Keratinocyte (primary cell): Measurements from ENCODE around the gene LLGL1. TPM values are rescaled to one million over a fixed set of nuclear protein-coding genes. Genes with fewer than 3 reads are reported as not detected.

Experiments used
- DNase-seq: peaks from one replicate; pipeline ENCODE4 v3.0.0-alpha.2; 2011; ENCODE audit warnings: low read depth, missing footprints, low spot score
- FAIRE-seq: peaks from 2 replicates; lab custom pipeline; 2011; peaks lifted over from hg19 to GRCh38; lab: Jason Lieb, UNC
- H2AFZ ChIP-seq: 2 replicates; pipeline ENCODE4 v1.6.0; 2012; ENCODE audit warnings: low read length, control low read depth, inconsistent platforms; ENCODE audit not compliant: control insufficient read depth
- H3K27ac ChIP-seq: 2 replicates; pipeline ENCODE4 v1.5.1; 2011; ENCODE audit warnings: low read length; ENCODE audit not compliant: control insufficient read depth, insufficient read depth
- H3K27me3 ChIP-seq: 3 replicates; pipeline ENCODE4 v1.6.0; 2011; ENCODE audit warnings: low read length; ENCODE audit not compliant: control insufficient read depth, insufficient read depth; ENCODE audit errors: extremely low read depth
- H3K36me3 ChIP-seq, 2 experiments: 2 replicates in 1 of 2; 3 replicates in 1 of 2; pipeline ENCODE4 v1.5.1; 2011; ENCODE audit warnings: low read length in 2 of 2, mild to moderate bottlenecking in 1 of 2; ENCODE audit not compliant: control insufficient read depth in 2 of 2, insufficient read depth in 2 of 2; ENCODE audit errors: extremely low read depth in 1 of 2
- H3K4me1 ChIP-seq: 3 replicates; pipeline ENCODE4 v1.5.1; 2011; ENCODE audit warnings: low read length; ENCODE audit not compliant: control insufficient read depth, insufficient read depth; ENCODE audit errors: extremely low read depth
- H3K4me2 ChIP-seq: 3 replicates; pipeline ENCODE4 v1.6.0; 2011; ENCODE audit warnings: low read depth, low read length; ENCODE audit not compliant: control insufficient read depth, insufficient read depth; ENCODE audit errors: extremely low read depth
- H3K4me3 ChIP-seq, 3 experiments: fragments of 200-600 bp in 1 of 3; sonication (generic) in 1 of 3; 2 replicates in 2 of 3; 3 replicates in 1 of 3; pipeline ENCODE4 v1.5.1; 2011 to 2016; ENCODE audit warnings: low read length in 3 of 3, mild to moderate bottlenecking in 3 of 3, control low read depth in 2 of 3, inconsistent platforms in 1 of 3, low read depth in 1 of 3, mixed read lengths in 1 of 3, mixed run types in 1 of 3, moderate library complexity in 1 of 3; ENCODE audit not compliant: control insufficient read depth in 2 of 3, insufficient read depth in 2 of 3; ENCODE audit errors: extremely low read depth in 1 of 3
- H3K79me2 ChIP-seq: 2 replicates; pipeline ENCODE4 v1.6.0; 2012; ENCODE audit warnings: low read length; ENCODE audit not compliant: control insufficient read depth, insufficient read depth
- H3K9ac ChIP-seq: 3 replicates; pipeline ENCODE4 v1.6.0; 2011; ENCODE audit warnings: low read length; ENCODE audit not compliant: control insufficient read depth, insufficient read depth; ENCODE audit errors: extremely low read depth
- H3K9me1 ChIP-seq: 3 replicates; pipeline ENCODE4 v1.6.0; 2011; ENCODE audit warnings: low read length; ENCODE audit not compliant: control insufficient read depth, insufficient read depth; ENCODE audit errors: extremely low read depth
- H3K9me3 ChIP-seq: 2 replicates; pipeline ENCODE4 v1.5.1; 2012; ENCODE audit warnings: low read depth, low read length; ENCODE audit not compliant: control insufficient read depth
- H4K20me1 ChIP-seq: 3 replicates; pipeline ENCODE4 v1.6.0; 2011; ENCODE audit warnings: low read length; ENCODE audit not compliant: control insufficient read depth, insufficient read depth; ENCODE audit errors: extremely low read depth
- CTCF ChIP-seq, 3 experiments: IDR thresholded peaks in 1 of 3; conservative IDR thresholded peaks in 1 of 3; optimal IDR thresholded peaks in 1 of 3; 2 replicates in 2 of 3; 3 replicates in 1 of 3; pipeline versions ENCODE3 to v1.5.1; 2011; ENCODE audit warnings: low read length in 3 of 3, mild to moderate bottlenecking in 3 of 3, moderate library complexity in 2 of 3, control low read depth in 1 of 3, inconsistent platforms in 1 of 3; ENCODE audit not compliant: insufficient read depth in 2 of 3; ENCODE audit errors: extremely low read depth in 1 of 3
- EZH2 ChIP-seq: IDR thresholded peaks from one replicate; pipeline ENCODE4 v1.6.1; 2012; ENCODE audit warnings: inconsistent platforms, mild to moderate bottlenecking, low read length, moderate library complexity
- dilution Hi-C: fragments of 300-500 bp; cut with MboI; formaldehyde crosslinking; loops from one replicate; pipeline ENCODE4 v1.7.0; 2020; ENCODE audit warnings: low sequenced_read_pairs; ENCODE audit not compliant: extremely low pct_ligation_motif_present
- polyA plus RNA-seq, 5 experiments: library from polyadenylated mRNA; depleted of rRNA in 3 of 5; stranded (reverse) in 3 of 5; stranded (forward) in 1 of 5; unstranded in 1 of 5; fragments of >200 nt; gene quantifications; 1 replicate in 1 of 5; 2 replicates in 3 of 5; 3 replicates in 1 of 5; pipeline versions ENCODE4 v1.2.1 to v1.2.3, GENCODE V29; 2011 to 2012; ENCODE audit warnings: missing spikeins in 2 of 5, low read depth in 1 of 5, low replicate concordance in 1 of 5

The LLGL1 gene
- polyA plus RNA-seq, 1 donor (not counting 4 experiments of a cell fraction or from before 2014, with no cell fraction given), result 13.8 TPM

- Histone ChIP-seq H3K9ac (peak overlapping the region; percentile 66), H3K27me3 (no peaks in the 10 kb centered on the region), H3K4me3 (peak overlapping the region in 1 of 3 experiments; percentile 2), H3K9me3 (no peaks in the 10 kb centered on the region), H3K36me3 (peaks cover 22 to 31% of the 10 kb centered on the region in 2 experiments), H3K27ac (peak overlapping the region; percentile 78), H3K9me1 (no peaks in the 10 kb centered on the region), H3K4me2 (peak overlapping the region; percentile 62), H3K79me2 (no peaks in the 10 kb centered on the region), H2AFZ (peak overlapping the region; percentile 72), H4K20me1 (no peaks in the 10 kb centered on the region), H3K4me1 (peaks cover 17% of the 10 kb centered on the region)
- TF ChIP-seq CTCF (optimal IDR thresholded peaks at IDR 0.05 in 1 of 3, IDR thresholded peaks at IDR 0.05 in 1 of 3, conservative IDR thresholded peaks at IDR 0.05 in 1 of 3; ENCODE audit: extremely low read depth in 1 of 3, insufficient read depth in 2 of 3, low read length in 3 of 3), result no peak
- no peak for TF ChIP-seq EZH2
- no peak for DNase-seq
- peak; percentile 81 for FAIRE-seq
- dilution Hi-C loops, result no loop called here
Observed at GRCh38 chr17:18235743-18236256, 10.4 kb downstream of the LLGL1 start.

- Histone ChIP-seq H3K79me2 (no peaks in the 10 kb centered on the region), H3K4me2 (no peak overlapping the region), H2AFZ (no peak overlapping the region), H3K9ac (no peak overlapping the region), H3K36me3 (peaks cover 25 to 31% of the 10 kb centered on the region in 2 experiments), H3K4me1 (peaks cover 17% of the 10 kb centered on the region), H3K4me3 (no peak overlapping the region), H3K27me3 (no peaks in the 10 kb centered on the region), H3K27ac (peak overlapping the region; percentile 78), H4K20me1 (no peaks in the 10 kb centered on the region), H3K9me3 (no peaks in the 10 kb centered on the region), H3K9me1 (no peaks in the 10 kb centered on the region)
- no peak for FAIRE-seq
- dilution Hi-C loops, result no loop called here
- DNase-seq, result no peak
- no peak for TF ChIP-seq CTCF (optimal IDR thresholded peaks at IDR 0.05 in 1 of 3, IDR thresholded peaks at IDR 0.05 in 1 of 3, conservative IDR thresholded peaks at IDR 0.05 in 1 of 3; ENCODE audit: extremely low read depth in 1 of 3, insufficient read depth in 2 of 3, low read length in 3 of 3)
- no peak for TF ChIP-seq EZH2
Observed at GRCh38 chr17:18236494-18236893, 11.1 kb downstream of the LLGL1 start.
